HG02798 (cell line): ENCODE results near the gene TUBGCP4.

Experiments
- ATAC-seq: cut with Tn5 transposase; IDR thresholded peaks from one replicate; pipeline ENCODE4 v1.9.1; 2021; ENCODE audit warnings: mild to moderate bottlenecking; ENCODE audit not compliant: unreplicated experiment, poor library complexity

The TUBGCP4 gene

GRCh38 chr15:43449981-43450380 is 79.1 kb downstream of the TUBGCP4 start:
- no peak for ATAC-seq
